ENCODE results near the gene TRAF1. TPM values are rescaled to one million over a fixed set of nuclear protein-coding genes. Genes with fewer than 3 reads are reported as not detected.

The TRAF1 gene
- total RNA-seq, 1 donor from 2014 or later = 16.7 TPM

DNA sequence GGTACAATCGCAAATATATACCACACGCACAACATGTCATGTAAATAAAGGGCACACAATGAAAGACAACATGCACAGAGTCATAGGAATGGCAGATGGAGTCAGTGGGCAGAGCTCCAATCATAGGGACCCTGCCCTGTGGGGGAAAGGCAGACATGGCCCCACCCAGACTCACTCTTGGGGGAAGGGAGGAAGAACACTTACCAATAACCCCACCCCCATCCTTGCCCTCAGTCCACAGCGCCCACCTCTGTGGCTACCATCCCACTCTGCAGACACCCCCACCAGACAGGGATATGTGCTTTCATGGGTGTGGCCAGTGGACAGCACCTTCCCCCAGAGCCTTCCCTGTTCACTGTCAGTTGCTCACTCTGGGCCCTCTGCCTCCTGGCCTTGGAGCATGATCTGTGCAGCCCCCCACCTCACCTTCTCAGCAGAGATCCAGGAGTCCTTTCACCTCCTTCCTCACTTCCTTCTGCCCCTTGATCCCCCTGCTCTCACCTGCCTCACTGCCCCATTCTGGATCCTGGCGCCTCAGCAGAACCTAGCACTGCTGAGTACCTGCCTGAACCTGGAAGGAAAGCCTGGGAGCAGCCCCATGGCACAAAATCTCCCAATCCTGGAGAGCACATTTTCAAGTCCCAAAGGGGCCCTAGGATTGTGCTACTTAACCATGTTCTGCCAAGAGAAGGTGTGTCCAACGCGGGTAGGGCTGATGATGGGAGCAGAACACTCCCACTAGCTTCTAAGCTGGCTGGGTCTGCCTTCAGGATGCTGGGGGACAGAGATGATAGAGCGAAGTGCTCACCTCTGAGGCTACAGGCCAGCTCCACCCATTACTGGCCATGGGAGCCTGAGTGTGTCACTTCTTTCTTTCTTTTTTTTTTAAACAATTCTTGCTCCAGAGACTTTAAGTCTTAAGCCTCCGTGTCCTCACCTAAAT, 48.1 kb downstream of the TRAF1 start:
- H3K9me3 ChIP-seq = no peaks in the 10 kb centered on the region
- peaks cover 10 to 12% of the 10 kb centered on the region in 2 donors for H3K36me3 ChIP-seq
- H3K27ac ChIP-seq = peak overlapping the region; percentile 96 to 99
- H3K4me1 ChIP-seq = peaks cover 4 to 11% of the 10 kb centered on the region in 2 donors
- no peaks in the 10 kb centered on the region for H3K27me3 ChIP-seq
- intact Hi-C loops (cut with DNase I) = loop anchor here (5.0 kb wide), 1 partner anchor 39 kb away; no protein-coding TSS in a partner anchor
- TF ChIP-seq, protein P1, sequence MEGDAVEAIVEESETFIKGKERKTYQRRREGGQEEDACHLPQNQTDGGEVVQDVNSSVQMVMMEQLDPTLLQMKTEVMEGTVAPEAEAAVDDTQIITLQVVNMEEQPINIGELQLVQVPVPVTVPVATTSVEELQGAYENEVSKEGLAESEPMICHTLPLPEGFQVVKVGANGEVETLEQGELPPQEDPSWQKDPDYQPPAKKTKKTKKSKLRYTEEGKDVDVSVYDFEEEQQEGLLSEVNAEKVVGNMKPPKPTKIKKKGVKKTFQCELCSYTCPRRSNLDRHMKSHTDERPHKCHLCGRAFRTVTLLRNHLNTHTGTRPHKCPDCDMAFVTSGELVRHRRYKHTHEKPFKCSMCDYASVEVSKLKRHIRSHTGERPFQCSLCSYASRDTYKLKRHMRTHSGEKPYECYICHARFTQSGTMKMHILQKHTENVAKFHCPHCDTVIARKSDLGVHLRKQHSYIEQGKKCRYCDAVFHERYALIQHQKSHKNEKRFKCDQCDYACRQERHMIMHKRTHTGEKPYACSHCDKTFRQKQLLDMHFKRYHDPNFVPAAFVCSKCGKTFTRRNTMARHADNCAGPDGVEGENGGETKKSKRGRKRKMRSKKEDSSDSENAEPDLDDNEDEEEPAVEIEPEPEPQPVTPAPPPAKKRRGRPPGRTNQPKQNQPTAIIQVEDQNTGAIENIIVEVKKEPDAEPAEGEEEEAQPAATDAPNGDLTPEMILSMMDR (IDR thresholded peaks at IDR 0.05) = no peak
- peak overlapping the region in 1 of 2 donors; percentile 91 for H3K4me3 ChIP-seq
- no peak for DNase-seq (ENCODE audit: low spot score in 2 of 2)

DNA sequence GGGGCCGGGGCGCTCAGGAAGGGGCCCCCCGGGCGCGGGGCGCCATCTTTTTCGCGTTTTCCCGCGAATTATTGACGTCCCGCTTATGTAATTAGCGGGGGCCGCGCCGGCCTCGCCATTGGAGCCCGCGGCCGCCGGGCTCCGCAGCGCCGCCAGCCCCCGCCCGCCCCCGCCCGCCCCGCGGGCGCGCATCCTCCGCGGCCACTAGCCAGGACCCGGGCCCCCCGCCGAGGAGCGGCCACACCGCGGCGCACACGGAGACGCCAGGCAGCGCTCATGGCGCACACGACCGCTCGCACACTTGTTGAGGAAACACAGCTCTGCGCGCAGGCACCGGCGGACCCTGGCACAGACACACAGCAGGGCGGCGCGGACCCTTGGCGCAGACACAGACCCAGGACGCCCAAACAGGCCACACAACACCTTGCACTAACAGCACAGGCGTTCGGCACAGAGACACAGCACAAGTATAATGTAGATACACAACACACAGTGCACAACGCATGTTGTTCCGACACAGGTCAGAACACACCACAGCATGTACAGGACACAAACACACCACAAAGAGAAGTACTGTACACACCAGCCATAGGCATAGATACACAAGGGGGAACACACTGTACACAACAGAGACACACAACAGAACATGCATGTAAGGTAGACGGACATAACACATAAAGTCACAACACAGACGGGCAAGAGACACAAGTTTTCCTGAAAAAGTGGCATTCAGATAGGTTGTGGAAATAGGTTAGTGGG, 49.1 kb downstream of the TRAF1 start:
- TF ChIP-seq, protein P1 (IDR thresholded peaks at IDR 0.05) = peak in 2 of 3 experiments; percentile 11 to 20
- no peaks in the 10 kb centered on the region for H3K9me3 ChIP-seq
- intact Hi-C loops (cut with DNase I) = loop anchor here (1.0 to 5.0 kb wide), 2 partner anchors 40 to 59 kb away; no protein-coding TSS in a partner anchor
- peaks cover 12 to 22% of the 10 kb centered on the region in 2 donors for H3K36me3 ChIP-seq
- DNase-seq (ENCODE audit: low spot score in 2 of 2) = peak in 1 of 2 donors; percentile 79
- peak overlapping the region; percentile 80 to 91 for H3K4me3 ChIP-seq
- no peaks in the 10 kb centered on the region for H3K27me3 ChIP-seq
- peak overlapping the region; percentile 96 to 99 for H3K27ac ChIP-seq
- peaks cover 4 to 11% of the 10 kb centered on the region in 2 donors for H3K4me1 ChIP-seq

DNA sequence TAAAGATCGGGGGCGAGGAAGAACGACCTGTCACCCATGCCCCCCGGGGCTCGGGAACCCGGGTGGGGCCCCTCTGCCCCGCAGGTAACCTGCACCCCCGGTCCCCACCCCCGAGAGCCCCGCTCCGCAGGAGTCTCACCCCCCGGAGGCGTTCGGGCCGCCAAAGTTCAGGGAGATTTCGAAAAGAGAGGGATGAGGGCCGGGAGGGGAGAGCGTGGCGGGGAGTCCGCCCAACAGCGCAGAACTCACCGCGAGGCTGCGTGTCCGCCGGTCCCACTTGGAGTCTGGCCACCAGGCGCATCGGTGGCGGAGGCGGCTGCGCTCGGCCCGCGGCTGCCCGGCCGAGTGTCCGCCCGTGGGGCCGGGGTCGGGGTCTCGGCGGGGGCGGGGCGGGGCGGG, 49.8 kb downstream of the TRAF1 start, which contains the start of gene PHF19:
Gene PHF19 (minus strand): TSS at position 347 of the 399 bp plus-strand sequence. CDS start 2,447 bp downstream, outside the sequence.
- Histone ChIP-seq H3K27ac (peak within 1 kb of the TSS; percentile 96 to 99), H3K27me3 (no peaks in the 10 kb centered on the region), H3K9me3 (no peaks in the 10 kb centered on the region), H3K4me3 (peak within 1 kb of the TSS; percentile 80 to 91), H3K36me3 (peaks cover 17 to 22% of the 10 kb centered on the region in 2 donors), H3K4me1 (peaks cover 4 to 11% of the 10 kb centered on the region in 2 donors)
- intact Hi-C loops (cut with DNase I) = loop anchor here (1.0 to 5.0 kb wide), 3 partner anchors 17 to 59 kb away; no protein-coding TSS in a partner anchor
- TF ChIP-seq, protein P1 (IDR thresholded peaks at IDR 0.05) = no peak
- no peak for DNase-seq (ENCODE audit: low spot score in 2 of 2)

DNA sequence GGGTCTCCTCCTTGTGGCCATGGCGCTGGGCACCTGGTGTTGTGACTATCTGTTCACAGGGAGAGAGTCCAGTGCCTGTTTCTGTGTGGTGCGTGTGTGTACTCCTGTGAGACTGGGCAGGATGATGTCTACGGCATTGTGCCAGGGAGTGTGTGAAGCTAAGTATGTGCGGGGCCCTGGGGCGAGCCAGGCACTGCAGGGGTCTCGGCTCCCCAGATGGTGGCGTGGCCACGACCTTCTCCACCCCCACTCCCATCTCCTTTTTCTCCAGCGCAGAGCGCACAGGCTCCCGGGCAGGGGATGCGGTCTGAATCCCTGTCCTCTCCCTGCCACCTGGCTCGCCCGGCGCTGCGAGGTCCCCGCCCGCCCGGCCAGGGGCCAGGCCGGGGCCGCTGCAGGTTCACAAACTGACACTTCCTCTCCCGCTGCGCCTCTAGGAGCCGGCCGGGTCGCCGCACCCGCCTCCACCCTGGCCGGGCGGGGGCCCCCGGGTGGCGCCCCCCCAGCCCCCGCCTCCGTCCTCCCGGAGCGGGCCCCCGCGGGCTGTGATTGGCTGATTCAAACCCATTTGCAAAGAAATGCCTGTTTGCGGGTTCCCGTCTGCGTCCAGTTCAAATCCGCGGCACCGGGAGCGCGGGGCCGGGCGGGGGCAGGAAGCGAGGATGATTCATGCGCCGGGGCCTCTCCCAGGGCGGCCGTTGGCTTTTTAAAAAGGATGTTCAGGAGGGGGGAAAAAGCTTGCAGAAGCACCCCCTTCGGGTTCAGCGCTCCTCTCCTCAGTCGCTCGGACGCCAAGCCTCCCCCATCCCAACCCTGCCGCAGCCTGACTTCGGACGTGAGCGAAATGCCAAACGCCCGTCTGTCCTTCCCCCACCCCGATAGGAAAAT, 50.4 kb downstream of the TRAF1 start:
- peaks cover 4 to 11% of the 10 kb centered on the region in 2 donors for H3K4me1 ChIP-seq
- H3K27ac ChIP-seq = peak overlapping the region; percentile 96 to 99
- TF ChIP-seq, protein P1 (IDR thresholded peaks at IDR 0.05) = no peak
- intact Hi-C loops (cut with DNase I) = loop anchor here (1.0 to 5.0 kb wide), 2 partner anchors 18 to 41 kb away; no protein-coding TSS in a partner anchor
- peak overlapping the region; percentile 80 to 91 for H3K4me3 ChIP-seq
- H3K27me3 ChIP-seq = no peaks in the 10 kb centered on the region
- peak; percentile 73 to 96 for DNase-seq (ENCODE audit: low spot score in 2 of 2)
- H3K9me3 ChIP-seq = no peaks in the 10 kb centered on the region
- H3K36me3 ChIP-seq = peaks cover 17 to 22% of the 10 kb centered on the region in 2 donors

Data from ascending aorta (tissue), 2 donors.